GM10248 (cell line): ENCODE measurements around the gene ATG2B.

Source experiments
- CTCF ChIA-PET: fragments of 300-600 bp; sonication (Branson Sonifier 250); formaldehyde crosslinking; extraction: SDS; loops from one replicate; lab custom pipeline; 2021; ENCODE audit warnings: antibody characterized with exemption; lab: Yijun Ruan, JAX
- POLR2A ChIA-PET: fragments of 350-650 bp; sonication (Branson Sonifier 250); formaldehyde crosslinking; extraction: SDS; loops from one replicate; lab custom pipeline; 2020; ENCODE audit warnings: antibody characterized with exemption; lab: Yijun Ruan, JAX
- DNase-seq: peaks from one replicate; pipeline ENCODE4 v3.0.0; 2012; ENCODE audit errors: extremely low spot score
- CTCF ChIP-seq: IDR thresholded peaks from 2 replicates; pipeline ENCODE4 v1.5.1; 2012; ENCODE audit warnings: mild to moderate bottlenecking, low read depth; ENCODE audit errors: extremely low read depth, missing control alignments, control extremely low read depth

Gene ATG2B

GRCh38 chr14:96281486-96281885 is 81.7 kb downstream of the ATG2B start:
- TF ChIP-seq CTCF, result no peak
- CTCF ChIA-PET, result no interaction called here
- no peak for DNase-seq
- POLR2A ChIA-PET, result no interaction called here

- ChIA-PET CTCF (no interaction called here), POLR2A (no interaction called here)
- no peak for DNase-seq
- TF ChIP-seq CTCF, result no peak
Measured at GRCh38 chr14:96280104-96280503, 83.0 kb downstream of the ATG2B start.

- no peak for TF ChIP-seq CTCF
- POLR2A ChIA-PET, result no interaction called here
- CTCF ChIA-PET, result interaction anchor here (9.4 kb wide), 1 partner anchor 176 kb away, joined by 143 read pairs; no protein-coding TSS in a partner anchor
- no peak for DNase-seq
Measured at GRCh38 chr14:96279564-96279963, 83.6 kb downstream of the ATG2B start.

GRCh38 chr14:96277890-96278289 is 85.3 kb downstream of the ATG2B start:
- POLR2A ChIA-PET, result no interaction called here
- no peak for DNase-seq
- CTCF ChIA-PET, result interaction anchor here (1.2 to 9.4 kb wide), 6 partner anchors 9 to 718 kb away, joined by 3 to 143 read pairs (median 4); no protein-coding TSS in a partner anchor
- no peak for TF ChIP-seq CTCF

- peak; percentile 82 for DNase-seq
- POLR2A ChIA-PET, result no interaction called here
- TF ChIP-seq CTCF, result peak; percentile 81
- CTCF ChIA-PET, result interaction anchor here (0.7 to 9.4 kb wide), 27 partner anchors 11 to 501 kb away, joined by 3 to 143 read pairs (median 4); no protein-coding TSS in a partner anchor
Measured at GRCh38 chr14:96275177-96276112, 87.7 kb downstream of the ATG2B start.

- ChIA-PET POLR2A (no interaction called here), CTCF (interaction anchor here (0.7 to 9.4 kb wide), 19 partner anchors 12 to 500 kb away, joined by 3 to 143 read pairs (median 4); no protein-coding TSS in a partner anchor)
- no peak for DNase-seq
- no peak for TF ChIP-seq CTCF
Measured at GRCh38 chr14:96274543-96274942, 88.6 kb downstream of the ATG2B start.
